ENCODE results near the gene CCM2.
"Not testable (repeated sequence)": the region's sequence is repeated elsewhere in the genome, so short reads cannot be mapped to it uniquely, and the experiment has no call there.

The CCM2 gene

DNA sequence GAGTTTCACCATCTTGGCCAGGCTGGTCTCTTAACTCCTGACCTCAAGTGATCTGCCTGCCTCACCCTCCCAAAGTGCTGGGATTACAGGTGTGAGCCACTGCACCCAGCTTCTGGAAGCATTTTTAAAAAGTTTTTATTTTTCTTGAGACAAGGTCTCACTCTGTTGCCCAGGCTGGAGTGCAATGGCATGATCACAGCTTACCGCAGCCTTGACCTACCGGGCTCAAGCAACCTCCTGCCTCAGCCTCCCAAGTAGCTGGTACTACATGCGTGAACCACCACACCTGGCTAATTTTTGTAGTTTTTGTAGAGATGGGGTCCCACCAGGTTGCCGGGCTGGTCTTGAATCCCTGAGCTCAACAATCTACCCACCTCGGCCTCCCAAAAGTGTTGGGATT is 34.7 kb downstream of the CCM2 start:
- DNase-seq (ENCODE audit: low spot score), result not testable (repeated sequence)

DNA sequence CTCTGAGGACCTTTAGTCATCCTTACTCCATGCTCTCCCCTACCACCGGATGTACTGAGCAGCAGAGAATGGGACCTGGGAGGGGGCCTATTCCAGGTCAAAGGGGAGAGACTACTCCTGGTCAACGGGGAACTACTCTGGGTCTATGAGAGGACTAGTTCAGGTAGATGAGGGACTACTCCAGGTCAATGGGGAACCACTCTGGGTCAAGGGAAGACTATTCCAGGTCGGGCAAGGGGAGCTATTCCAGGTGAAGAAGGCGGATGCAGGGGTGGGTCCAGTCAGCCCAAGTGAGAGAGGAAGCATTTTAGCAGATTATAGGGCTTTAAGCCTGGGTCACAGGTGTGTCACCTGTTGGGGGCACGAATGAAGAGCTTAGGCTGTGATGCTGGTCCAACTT is 35.4 kb downstream of the CCM2 start:
- DNase-seq (ENCODE audit: low spot score), result no peak

DNA sequence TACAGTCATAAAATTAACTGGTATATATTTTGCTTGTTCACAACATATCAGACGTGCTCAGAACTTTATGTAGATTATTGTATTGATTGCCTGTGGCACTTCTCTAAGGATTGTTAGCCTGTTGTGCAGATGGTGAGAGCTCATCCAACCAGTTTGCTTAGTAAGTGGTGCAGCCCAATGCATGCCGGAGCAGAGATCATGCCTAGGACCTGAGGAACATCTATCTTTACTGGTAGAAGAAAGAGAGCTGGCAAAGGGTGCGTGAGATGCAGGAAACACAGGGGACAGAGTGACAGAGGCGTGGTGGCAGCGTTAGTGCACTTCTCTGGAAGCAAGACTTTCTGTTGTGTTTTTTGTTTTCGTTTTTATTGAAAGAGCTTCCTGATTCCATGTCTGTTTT is 35.9 kb downstream of the CCM2 start:
- no peak for DNase-seq (ENCODE audit: low spot score)

DNA sequence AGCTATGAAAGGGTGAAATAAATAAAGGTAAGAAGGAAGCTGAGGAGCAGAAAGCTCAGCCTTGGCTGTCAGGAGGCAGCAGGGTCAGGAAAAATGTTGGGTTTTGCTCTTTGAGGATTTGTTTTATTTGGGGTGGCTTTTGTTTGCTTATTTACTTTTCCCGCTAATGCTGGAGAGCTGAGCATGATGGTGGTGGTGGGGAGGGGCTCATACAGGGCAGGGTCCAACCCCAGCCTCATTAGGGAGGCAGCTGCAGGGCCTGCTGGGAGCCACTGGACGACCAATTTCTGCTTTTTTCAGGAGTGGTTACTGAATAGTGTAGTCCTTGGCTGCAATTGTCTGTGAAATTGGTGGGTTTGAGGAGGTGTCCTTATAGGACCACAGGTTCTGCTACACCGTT is 36.3 kb downstream of the CCM2 start:
- DNase-seq (ENCODE audit: low spot score), result no peak

DNA sequence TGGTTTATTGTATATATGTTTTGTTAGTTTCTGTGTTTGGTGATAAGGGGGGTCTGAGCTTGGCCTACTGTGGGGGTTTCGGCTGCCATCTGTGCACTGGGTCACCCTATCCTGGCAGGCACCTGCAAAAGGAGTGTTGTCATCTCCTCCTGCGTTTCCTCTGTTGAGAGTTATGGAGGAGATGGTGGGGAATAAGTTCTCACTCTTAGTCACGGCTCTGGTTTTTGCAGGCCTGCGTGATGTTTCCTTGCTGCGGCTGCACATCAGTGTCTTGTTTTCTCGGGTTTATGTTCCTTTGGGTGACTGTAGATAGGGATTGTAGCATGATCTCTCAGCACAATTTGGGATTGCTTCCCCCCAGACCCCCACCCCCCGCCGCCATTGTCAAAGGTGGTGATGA is 36.8 kb downstream of the CCM2 start:
- no peak for DNase-seq (ENCODE audit: low spot score)

DNA sequence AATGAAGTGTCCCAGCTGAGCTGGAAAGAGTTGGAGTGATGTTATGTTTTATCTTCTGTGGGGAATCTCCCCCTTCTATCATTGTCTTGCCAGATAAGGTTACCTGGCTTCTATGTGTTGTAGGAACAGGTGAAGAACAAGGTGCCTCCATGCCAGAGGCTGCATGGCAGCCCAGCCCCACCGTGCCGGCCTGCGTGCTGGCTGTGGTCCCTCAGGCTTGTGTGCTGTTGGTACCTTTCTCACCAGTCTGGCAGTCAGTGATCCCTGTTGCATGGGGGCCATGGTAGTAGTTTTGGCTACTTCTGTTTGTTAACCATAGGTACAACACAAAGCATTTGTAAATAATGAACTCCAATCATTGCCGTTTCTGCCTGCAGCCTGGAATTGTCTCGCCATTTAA is 37.9 kb downstream of the CCM2 start:
- DNase-seq (ENCODE audit: low spot score), result no peak

DNA sequence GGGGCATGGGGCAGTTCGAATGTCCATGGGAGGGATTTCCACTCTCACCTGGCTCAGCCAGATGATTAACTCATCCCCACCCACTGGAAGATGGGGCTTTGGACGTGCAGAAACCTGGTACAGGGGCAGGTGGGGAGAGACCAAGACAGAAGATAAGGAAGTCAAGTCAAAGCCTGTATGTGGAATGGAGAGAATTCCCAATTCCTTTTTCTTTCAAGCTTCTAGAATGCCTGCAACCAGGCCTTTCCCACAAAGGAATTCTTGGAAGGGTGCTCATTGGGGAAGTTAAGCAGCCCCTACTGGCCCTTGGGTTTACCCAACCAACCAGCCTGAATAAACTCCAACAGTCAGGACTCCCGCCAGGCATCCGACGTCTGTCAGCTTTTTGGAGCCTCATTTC is 39.1 kb downstream of the CCM2 start:
- DNase-seq (ENCODE audit: low spot score), result no peak

DNA sequence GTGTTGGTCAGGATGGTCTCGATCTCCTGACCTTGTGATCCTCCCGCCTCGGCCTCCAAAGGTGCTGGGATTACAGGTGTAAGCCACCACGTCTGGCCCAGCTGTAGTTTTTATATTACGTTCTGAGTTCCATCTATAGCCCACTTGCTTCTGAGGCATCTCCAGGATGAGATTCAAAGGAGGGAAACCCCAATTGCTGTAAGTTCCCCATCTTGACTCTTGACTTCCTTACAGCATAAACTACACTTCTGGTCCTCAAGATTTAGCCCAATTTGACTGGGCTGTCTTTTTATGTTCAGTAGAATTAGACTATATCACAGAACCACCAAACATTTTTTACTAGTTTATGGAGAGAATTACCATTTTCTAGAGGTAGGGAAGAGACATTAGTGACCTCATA is 44.3 kb downstream of the CCM2 start:
- no peak for DNase-seq (ENCODE audit: low spot score)

DNA sequence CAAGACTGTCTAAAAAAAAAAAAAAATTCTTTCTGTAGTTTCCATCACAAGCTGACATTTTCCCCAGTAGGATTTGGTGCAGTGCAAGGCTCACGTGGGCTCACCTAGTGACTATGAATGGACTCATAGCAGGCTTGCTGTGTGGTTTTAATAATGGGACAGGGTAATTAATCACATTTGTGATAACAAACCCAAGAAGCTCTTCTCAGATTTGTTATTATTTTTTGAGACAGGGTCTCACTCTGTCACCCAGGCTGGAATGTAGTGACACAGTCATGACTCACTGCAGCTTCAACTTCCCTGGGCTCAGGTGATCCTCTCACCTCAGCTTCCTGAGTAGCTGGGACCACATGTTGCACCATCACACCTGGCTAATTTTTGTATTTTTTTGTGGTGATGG is 48.7 kb downstream of the CCM2 start:
- DNase-seq (ENCODE audit: low spot score), result peak; percentile 27

DNA sequence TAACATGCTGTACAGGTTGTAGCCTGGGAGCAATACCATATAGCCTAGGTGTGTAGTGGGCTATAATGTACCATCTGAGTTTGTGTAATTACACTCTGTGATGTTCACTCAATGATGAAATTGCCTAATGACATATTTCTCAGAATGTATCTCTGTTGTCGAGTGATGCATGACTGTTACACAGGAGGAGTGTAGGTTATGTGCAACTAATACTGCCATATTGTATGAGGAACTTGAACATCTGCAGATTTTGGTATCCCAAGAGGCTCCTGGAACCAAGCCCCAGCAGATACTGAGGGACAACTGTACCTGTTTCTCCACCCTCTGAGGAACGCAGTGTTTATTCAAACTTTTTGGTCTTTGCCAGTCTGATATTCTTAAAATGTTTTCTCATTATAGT is 50.2 kb downstream of the CCM2 start:
- DNase-seq (ENCODE audit: low spot score), result no peak

DNA sequence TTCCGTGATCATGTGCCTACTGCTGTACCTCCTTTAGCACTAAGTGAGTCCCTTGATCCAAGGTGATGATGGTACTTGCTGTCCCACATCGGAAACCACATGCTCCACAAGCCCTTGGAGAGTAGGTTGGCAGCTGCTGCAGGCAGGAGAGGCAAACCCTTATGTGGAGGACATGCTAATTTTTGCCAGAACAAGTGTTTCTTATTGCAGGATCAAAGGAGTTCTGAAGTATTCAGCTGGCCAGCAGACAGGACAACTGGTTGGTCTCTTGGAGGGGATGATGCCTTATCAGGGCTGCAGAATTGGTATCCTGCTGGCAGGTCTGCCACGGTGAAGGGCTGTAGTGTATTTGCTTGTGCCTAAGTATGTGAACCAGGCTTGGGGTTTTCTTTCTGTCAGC is 52.0 kb downstream of the CCM2 start:
- no peak for DNase-seq (ENCODE audit: low spot score)

DNA sequence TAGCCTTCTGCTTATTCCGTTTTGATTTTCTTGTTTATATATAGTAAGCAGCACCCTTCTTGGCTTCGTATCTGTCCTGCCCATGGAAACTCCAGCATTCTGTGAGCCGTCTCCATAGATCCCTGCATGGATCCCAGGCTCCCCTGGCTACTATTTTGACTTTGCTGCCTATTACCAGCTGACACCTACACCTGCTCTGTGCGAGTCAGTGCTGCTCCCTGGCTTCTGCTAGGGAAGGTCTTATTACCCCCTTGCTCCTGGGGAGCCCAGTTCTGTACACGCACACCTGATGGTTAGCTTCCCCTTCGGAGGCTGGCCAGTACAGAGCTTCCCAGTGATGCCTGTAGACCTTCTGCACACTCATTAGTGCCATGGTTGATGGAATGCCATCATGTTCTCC is 53.4 kb downstream of the CCM2 start:
- DNase-seq (ENCODE audit: low spot score), result no peak

DNA sequence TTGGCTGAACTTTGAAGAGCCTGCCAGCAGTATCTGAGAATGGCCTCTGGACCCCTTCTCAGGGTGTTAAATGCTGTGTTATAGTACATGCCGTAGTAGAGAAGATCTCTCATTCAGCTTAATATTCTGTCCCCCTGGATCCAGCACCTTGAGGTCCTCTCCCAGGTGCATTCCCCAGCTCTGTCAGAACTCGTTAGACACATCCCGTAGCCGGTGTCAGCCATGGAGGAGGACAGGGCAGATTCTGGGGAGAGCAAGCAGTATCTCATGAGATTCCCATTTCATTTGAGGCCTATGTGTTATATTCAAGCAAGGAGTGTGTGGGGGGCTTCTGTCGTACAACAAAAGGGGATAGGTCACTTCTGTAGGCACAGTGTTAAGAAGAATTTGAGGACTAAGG is 53.9 kb downstream of the CCM2 start:
- DNase-seq (ENCODE audit: low spot score), result no peak

DNA sequence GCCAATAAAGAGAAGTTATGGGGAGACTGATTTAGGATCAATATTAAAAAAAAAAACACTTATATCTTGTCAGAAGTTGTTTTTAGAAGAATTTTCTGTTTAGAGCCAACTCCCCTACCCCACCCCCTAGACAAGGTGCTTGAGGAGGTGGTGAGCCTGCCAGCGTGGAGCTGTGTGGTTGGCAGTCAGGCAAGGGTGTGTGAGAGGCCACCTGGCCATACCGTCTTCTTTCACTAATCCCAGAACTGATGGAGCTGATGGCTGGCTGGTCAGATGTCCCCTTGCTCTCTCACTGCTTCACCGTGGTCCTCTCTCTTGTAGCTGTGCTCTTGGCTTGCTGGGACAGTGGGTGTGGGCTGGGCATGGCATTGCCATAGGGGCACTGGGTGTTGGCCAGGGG is 54.4 kb downstream of the CCM2 start:
- no peak for DNase-seq (ENCODE audit: low spot score)

DNA sequence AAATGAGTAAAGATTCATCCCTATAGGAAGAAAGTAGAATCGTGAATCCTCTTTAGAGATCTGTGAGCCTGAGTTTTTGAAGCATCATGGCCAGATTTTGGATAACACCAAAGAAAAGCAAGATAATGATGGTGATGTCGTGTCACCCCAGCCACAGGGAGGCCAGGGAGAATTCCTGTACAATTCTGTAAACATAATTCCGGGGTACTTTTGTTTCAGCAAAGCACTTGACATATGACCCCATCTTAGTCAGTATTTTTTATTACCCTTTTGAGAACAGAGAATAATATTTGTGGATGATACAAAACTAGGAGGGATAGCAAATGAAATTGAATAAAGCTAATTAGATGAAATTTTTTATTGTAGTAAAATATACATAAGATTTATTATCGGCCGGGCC is 55.0 kb downstream of the CCM2 start:
- DNase-seq (ENCODE audit: low spot score), result no peak

DNA sequence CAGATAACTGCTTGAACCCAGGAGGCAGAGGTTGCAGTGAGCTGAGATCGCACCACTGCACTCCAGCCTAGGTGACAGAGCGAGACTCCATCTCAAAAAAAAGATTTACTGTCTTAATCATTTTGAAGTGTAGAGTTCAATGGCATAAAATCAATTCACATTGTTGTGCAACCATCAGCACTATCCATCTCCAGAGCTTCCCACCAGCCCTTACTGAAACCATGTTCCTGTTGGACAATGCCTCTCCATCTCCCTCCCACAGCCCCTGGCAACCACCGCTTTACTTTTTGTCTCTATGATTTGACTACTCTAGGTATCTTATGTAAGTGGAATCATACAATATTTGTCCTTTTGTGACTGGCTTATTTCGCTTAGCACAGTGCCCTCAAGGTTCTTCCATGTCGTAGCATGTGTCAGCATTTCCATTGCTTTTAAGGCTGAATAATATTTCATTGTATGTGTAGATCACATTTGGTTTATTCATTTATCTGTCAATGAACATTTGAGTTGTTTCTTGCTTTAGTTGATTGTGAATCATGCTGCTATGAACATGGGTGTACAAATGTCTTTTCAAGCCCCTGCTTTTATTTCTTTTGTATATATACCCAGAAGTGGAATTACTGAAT is 55.7 kb downstream of the CCM2 start:
- no peak for DNase-seq (ENCODE audit: low spot score)

DNA sequence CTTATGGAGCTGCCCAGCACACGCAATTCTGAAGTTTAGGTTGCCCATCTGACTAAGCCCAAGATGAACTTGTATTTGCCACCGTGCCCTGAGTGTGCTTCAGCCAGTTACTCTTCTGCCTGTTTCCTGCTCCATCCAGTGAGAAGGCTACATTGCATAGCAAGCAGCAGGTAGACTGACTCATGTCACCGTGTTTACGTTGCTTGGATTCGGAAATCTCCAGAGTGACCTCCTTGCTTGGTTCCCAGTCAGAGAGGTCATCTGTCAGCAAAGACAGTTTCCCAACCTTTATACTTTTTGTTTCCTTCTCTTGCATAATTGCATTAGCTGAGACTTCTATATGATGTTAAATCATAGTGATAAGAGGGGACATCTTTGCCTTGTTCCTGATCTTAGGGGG is 57.9 kb downstream of the CCM2 start:
- DNase-seq (ENCODE audit: low spot score), result no peak

DNA sequence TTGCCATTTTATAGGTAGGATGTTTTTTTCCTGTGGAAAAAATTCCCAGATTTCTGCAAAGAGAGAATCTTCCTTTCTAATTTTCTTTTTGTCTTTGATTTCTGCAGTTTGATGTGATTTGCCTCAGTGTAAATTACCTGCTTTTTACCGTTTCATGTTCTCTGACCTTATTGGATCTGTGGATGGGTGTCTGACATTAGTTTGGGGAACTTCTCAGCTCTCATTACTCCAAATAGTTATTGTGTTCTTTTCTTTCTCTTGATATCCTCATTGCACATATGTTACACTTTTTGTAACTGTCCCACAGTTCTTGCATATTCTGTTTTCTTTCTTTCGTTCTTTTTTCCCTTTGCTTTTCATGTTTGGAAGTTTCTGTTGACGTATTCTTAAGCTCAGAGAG is 60.3 kb downstream of the CCM2 start:
- DNase-seq (ENCODE audit: low spot score), result no peak

DNA sequence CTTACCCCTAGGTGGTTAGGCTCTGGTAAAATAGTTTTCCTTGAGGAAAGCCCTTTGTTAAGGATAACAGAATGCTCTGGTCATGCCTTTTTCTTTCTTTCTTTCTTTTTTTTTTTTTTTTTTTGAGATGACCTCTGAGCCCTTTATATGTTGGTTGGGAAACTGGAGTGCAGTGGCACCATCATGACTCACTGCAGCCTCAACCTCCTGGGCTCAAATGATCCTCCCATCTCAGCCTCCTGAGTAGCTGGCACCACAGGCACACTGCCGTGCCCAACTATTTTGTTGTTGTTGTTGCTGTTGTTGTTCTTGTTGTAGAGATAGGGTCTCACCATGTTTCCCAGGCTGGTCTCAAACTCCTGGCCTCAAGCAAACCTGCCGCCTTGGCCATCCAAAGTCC is 61.4 kb downstream of the CCM2 start:
- DNase-seq (ENCODE audit: low spot score), result no peak

DNA sequence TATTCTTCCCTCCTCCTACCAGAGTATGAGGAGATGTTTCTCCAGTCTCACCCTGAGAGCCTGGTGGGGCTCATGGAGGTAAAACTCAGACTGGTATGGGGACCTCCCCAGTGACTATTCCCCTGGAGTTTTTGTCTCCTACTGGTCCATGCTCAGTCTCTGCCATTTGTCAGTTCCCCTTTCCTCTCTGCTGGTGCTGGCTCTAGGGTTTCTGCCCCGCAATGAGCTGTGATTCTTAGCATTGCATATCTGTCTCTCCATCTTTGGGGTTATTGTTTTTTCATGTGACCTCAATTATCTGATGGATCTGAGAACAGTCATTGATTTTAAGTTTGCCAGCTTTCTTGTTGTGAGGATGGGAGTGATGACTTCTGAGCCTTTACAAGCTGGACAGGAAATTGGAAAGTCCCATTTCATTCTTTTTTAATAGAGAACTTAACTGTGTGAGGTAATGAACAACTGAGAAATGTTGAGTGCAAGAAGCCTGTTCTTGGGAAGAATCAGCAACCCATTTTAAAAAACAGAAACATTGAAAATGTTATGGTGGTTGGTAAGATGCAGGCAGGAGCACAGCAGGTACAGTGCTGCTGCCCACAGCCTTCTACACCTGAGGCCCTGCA is 61.9 kb downstream of the CCM2 start:
- no peak for DNase-seq (ENCODE audit: low spot score)

DNA sequence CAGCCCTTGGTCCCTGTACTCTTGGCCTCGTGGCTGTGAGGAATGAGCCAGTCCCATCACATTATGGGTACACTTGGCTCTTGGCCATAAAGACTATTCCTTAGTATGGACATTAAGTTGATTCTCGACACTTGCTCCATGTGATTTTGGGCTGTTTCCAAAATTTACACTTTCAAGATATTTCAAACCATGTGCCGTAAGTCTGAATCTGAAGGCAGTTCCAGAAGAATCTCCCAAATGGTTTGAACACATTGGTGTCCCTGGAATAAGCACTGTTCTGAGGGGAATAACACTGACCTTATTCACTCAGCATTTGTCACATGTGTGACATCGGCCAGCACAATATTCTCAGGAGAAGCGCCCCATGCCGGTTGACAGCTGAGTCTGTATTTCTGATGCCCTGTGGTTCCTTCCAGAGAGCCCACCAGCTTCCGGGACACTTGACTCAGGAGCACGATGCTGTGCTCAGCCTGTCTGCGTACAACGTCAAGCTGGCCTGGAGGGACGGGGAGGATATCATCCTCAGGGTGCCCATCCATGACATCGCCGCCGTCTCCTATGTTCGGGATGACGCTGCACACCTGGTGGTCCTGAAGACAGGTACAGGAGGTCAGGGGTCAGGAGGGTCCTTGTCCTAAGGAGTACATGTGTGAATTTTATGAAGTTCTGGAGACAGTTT is 64.2 kb downstream of the CCM2 start:
- DNase-seq (ENCODE audit: low spot score), result no peak

DNA sequence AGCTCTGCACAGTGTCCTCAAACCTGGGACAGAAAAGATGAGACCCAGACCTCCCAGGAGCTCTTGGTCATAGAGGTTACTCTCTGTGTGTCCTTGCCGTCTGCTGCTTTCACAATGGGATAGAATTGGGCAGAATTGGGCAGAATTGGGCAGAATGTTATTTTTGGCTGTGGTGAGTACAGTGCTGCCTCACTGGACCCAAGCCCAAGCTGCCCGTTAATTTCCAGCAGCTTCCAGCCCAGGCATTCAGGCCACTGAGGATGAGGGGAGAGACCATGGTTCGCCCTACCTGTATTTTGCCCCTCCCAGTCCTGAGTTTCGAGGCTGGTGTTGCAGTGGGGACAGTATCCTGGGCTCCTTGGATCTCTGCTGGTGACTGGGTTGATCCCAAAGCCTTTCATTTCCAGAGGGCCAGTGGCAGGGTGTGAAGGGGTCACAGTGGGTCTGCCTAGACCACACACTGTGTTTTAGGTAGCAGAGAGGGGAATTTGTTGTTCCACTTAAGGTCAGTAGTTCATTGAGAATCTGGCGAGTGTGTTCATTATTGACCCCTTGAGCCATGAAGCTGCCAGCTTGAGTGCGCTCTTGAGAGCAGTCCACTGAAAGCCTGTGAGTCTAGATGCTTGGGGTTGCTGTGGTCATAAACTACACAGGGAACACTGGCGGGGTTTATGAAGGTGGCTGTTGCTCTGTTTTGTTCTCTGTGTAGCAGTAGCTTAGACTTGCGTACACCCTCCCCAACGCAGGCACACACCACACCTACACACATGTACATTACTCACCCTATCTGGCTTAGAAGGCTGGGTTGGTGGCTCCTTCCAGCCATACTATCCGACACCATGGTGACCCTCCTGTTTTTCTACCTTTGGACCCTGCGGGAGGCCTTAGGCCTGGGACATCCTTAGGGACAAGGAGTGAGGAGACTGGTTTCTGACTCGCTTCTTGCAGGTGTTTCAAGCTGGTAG is 65.3 kb downstream of the CCM2 start:
- DNase-seq (ENCODE audit: low spot score), result no peak

DNA sequence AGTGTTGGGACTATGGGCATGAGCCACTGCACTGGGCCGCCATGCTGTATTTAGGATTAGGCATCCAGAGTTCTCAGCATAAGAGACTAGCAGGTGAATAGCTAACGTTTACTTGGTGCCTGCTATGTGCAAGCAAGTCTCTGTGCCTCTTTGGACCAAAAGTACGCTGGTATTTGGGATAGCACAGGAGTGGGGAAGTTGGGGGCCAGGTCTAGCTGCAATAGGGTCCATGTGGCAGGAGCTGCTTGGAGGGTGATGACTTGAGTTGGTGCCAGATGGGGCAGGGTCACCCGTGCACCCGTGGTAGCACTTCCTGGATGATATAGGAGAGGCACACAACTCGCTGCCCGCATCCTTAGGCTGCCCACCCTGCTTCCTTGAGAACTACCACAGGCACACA is 66.4 kb downstream of the CCM2 start:
- no peak for DNase-seq (ENCODE audit: low spot score)
